Measurements from ENCODE around the gene FBXL4.

The FBXL4 gene

DNA sequence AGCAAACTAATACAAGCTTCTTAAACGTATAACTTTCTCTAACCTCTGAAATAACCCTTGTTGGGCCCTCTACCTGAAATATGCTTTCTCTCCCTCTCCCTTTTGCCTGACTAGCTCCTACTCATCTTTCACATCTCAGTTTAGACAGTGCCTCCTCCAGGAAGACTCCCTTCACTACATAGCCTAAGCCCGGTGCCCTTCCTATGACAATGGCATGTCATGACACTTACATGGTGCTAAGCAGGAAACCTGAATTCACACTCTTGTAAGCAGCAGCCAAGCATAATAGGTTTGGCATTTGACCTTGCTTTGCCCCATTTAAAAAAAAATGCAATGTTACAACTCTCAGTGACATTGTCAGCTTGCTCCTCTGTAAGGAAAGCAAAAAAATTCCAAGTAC lies 33.1 kb upstream of the FBXL4 start:
- no peak overlapping the region for H3K4me3 ChIP-seq (ENCODE audit: low read length)
- TF ChIP-seq, protein P1, sequence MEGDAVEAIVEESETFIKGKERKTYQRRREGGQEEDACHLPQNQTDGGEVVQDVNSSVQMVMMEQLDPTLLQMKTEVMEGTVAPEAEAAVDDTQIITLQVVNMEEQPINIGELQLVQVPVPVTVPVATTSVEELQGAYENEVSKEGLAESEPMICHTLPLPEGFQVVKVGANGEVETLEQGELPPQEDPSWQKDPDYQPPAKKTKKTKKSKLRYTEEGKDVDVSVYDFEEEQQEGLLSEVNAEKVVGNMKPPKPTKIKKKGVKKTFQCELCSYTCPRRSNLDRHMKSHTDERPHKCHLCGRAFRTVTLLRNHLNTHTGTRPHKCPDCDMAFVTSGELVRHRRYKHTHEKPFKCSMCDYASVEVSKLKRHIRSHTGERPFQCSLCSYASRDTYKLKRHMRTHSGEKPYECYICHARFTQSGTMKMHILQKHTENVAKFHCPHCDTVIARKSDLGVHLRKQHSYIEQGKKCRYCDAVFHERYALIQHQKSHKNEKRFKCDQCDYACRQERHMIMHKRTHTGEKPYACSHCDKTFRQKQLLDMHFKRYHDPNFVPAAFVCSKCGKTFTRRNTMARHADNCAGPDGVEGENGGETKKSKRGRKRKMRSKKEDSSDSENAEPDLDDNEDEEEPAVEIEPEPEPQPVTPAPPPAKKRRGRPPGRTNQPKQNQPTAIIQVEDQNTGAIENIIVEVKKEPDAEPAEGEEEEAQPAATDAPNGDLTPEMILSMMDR (conservative IDR thresholded peaks at IDR 0.05; ENCODE audit: low read length), result no peak
- DNase-seq (ENCODE audit: low read depth), result no peak

DNA sequence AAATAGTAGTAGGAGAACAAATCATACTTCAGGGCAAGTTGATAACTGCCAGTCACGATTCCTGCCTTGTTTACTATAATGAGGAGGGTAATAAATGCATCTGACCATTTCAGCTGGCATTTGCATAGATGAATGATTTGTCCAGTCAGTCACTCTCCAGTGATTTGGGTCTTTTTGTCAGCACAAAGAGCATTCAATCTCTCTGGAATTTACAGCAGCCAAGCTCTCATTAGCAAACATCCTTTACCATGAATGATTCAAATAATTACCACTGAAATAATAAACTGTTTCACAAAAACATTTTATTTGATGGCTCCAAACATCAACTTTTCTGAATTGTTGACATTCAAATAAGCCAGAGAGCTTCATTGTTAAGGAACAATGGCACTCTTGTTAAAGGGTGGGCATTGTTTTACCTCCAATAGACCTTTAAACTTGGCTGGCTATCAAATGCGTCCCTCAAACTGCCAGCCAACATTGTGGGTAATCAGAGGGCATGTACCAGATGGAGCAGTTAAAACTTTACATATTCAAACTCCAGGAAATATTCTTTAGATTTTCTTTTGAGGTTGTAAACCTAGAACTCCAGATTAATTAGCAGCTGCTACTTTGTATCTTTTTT lies 30.0 kb upstream of the FBXL4 start:
- no peak overlapping the region for H3K4me3 ChIP-seq (ENCODE audit: low read length)
- TF ChIP-seq, protein P1 (conservative IDR thresholded peaks at IDR 0.05; ENCODE audit: low read length), result no peak
- DNase-seq (ENCODE audit: low read depth), result no peak

DNA sequence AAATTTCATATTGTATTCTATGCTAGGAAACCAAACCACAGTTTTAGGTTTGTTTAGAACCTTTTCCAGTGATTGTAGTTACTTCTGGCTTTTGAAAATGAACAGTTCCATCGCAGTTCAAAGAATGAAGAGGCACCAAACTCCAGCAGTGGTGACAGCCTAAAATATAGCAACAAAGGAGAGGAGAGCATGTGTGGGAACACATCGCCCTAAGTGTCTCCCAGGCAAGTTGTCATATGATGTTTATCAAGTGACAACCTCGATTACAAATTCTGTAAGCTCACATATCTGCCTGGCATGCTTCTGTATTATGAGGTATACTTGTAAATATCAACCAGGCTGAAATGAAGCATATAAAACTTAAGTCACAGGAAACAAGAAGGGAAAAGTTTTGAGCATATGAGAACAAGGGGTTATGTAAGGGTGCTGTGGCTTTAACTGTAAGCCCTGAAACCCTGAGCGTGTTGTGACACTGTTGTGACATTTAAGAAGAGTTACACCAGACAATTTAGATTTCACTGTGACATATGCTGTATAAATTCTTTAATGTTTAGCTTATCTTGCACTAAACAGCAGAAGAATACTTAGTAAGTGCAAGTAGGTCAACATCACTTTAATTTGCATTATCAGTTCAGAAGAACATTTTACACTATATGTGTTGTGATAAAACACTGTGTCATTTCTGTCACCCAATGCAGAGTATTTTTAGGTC lies 29.1 kb upstream of the FBXL4 start:
- TF ChIP-seq, protein P1 (conservative IDR thresholded peaks at IDR 0.05; ENCODE audit: low read length), result no peak
- DNase-seq (ENCODE audit: low read depth), result no peak
- H3K4me3 ChIP-seq (ENCODE audit: low read length), result no peak overlapping the region

DNA sequence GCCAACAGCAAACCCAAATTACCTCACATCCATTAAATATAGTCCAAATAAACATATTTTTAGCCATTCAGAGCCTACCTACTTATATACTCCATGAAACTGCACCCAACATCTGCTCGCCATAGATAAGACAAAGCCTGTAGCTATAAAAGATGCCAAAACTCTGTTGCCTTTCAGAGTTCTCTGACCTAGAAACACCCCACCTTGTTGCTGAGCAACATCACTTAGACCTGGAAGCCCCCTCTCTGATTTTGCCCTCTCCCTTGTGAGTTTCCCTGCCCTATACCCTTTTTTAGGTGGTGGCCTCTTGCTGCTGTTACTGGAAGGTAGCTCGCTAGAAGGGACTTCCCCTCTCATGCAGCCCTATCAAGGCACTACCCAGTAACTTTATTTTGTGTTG lies 27.7 kb upstream of the FBXL4 start:
- DNase-seq (ENCODE audit: low read depth), result no peak
- TF ChIP-seq, protein P1 (conservative IDR thresholded peaks at IDR 0.05; ENCODE audit: low read length), result no peak
- no peak overlapping the region for H3K4me3 ChIP-seq (ENCODE audit: low read length)

DNA sequence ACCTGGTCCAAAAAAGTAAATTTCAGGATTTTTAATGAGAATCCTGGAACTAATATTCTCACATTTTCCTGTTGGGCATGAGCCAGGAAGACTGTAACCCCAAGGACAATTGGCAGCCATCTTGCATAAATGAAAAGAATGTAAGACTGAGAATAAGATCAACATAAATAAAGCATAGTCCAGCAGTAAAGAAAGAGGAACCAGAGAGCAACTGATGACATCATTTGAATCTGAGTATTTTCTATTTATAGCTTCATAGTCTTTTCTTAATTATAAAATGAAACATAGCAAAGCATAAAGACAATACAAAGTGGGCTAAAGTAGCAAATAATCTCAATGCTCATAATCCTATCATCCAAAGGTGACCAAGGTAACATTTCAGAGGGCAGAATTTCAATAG lies 26.6 kb upstream of the FBXL4 start:
- TF ChIP-seq, protein P1 (conservative IDR thresholded peaks at IDR 0.05; ENCODE audit: low read length), result no peak
- H3K4me3 ChIP-seq (ENCODE audit: low read length), result no peak overlapping the region
- no peak for DNase-seq (ENCODE audit: low read depth)

DNA sequence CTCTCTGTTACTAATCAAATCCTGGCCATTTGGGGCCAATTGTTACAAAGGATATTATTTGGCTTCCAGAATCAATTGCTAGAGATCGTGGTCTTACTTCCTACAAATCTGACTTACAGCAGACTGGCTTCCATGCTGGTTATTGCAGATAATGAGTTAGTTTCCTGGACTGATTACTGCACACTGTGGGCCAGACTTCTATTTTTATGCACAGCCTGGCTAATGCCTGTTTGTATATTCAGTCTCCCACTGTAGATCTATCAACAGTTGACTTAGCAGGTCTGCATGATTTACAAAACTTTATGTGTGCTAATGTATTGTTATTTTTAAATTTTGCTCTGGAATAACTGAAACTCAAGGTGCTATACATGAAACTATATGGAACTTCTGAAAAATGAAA lies 25.8 kb upstream of the FBXL4 start:
- DNase-seq (ENCODE audit: low read depth), result no peak
- TF ChIP-seq, protein P1 (conservative IDR thresholded peaks at IDR 0.05; ENCODE audit: low read length), result no peak
- H3K4me3 ChIP-seq (ENCODE audit: low read length), result no peak overlapping the region

GRCh38 chr6:98971303-98971702 lies 23.6 kb upstream of the FBXL4 start:
- H3K4me3 ChIP-seq (ENCODE audit: low read length), result no peak overlapping the region
- TF ChIP-seq, protein P1 (conservative IDR thresholded peaks at IDR 0.05; ENCODE audit: low read length), result no peak
- DNase-seq (ENCODE audit: low read depth), result no peak

Data from AG10803 (cell line).